ENCODE data around the gene CDKN1B. TPM values are rescaled to one million over a fixed set of nuclear protein-coding genes. Genes with fewer than 3 reads are reported as not detected.

Gene CDKN1B
- polyA plus RNA-seq, 1 experiment = 23.1 TPM

DNA sequence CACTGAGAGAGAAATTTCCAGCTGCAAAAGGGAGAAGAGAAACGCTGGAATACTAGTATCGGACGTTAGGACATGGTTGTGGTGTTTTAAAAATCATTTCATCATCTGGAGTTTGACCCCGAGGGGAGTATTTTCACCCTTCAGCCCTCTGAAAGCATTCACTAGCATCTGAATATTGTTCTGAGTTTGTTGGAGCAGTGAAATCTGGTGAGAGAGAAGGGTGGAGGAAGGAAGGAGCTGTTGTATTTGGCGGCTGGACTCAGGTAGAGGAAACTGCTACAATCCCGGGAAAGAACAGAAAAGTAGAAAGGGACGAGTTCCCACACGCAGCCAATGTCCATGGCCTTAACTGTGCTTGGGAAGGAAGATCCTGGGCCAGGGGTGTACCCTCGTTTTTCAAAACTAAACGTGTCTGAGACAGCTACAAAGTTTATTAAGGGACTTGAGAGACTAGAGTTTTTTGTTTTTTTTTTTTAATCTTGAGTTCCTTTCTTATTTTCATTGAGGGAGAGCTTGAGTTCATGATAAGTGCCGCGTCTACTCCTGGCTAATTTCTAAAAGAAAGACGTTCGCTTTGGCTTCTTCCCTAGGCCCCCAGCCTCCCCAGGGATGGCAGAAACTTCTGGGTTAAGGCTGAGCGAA, 896 bp upstream of the CDKN1B start:
- no peak for DNase-seq (ENCODE audit: low read depth, low spot score)
- Histone ChIP-seq H3K4me3 (ENCODE audit: low read depth, low read length) (peak overlapping the region; percentile 96), H3K9me3 (ENCODE audit: control insufficient read depth, insufficient read depth, low read length) (peaks cover 9% of the 10 kb centered on the region; the same call in 1 of the 2 replicates), H3K27ac (ENCODE audit: low read depth, low read length) (peak overlapping the region; percentile 95), H3K27me3 (ENCODE audit: control insufficient read depth, insufficient read depth, low read length) (no peaks in the 10 kb centered on the region)
- TF ChIP-seq CTCF (IDR thresholded peaks at IDR 0.05; ENCODE audit: low read depth, low read length) = no peak
- CTCF ChIA-PET = interaction anchor here (0.7 to 2.1 kb wide), 5 partner anchors 11 to 634 kb away, joined by 3 to 18 read pairs (median 4); no protein-coding TSS in a partner anchor
- POLR2A ChIA-PET = interaction anchor here (0.5 to 2.4 kb wide), 4 partner anchors 10 to 199 kb away, joined by 3 to 21 read pairs (median 7); no protein-coding TSS in a partner anchor

DNA sequence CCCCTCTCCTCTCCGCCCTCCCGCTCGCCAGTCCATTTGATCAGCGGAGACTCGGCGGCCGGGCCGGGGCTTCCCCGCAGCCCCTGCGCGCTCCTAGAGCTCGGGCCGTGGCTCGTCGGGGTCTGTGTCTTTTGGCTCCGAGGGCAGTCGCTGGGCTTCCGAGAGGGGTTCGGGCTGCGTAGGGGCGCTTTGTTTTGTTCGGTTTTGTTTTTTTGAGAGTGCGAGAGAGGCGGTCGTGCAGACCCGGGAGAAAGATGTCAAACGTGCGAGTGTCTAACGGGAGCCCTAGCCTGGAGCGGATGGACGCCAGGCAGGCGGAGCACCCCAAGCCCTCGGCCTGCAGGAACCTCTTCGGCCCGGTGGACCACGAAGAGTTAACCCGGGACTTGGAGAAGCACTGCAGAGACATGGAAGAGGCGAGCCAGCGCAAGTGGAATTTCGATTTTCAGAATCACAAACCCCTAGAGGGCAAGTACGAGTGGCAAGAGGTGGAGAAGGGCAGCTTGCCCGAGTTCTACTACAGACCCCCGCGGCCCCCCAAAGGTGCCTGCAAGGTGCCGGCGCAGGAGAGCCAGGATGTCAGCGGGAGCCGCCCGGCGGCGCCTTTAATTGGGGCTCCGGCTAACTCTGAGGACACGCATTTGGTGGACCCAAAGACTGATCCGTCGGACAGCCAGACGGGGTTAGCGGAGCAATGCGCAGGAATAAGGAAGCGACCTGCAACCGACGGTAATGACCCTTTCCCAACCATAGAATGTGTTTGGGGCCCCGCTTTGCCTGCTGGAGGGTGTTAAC, 615 bp downstream of the CDKN1B start:
- Histone ChIP-seq H3K9me3 (ENCODE audit: control insufficient read depth, insufficient read depth, low read length) (peaks cover 9% of the 10 kb centered on the region; the same call in 1 of the 2 replicates), H3K27ac (ENCODE audit: low read depth, low read length) (peak overlapping the region; percentile 95), H3K27me3 (ENCODE audit: control insufficient read depth, insufficient read depth, low read length) (no peaks in the 10 kb centered on the region), H3K4me3 (ENCODE audit: low read depth, low read length) (peak overlapping the region; percentile 96)
- no peak for DNase-seq (ENCODE audit: low read depth, low spot score)
- POLR2A ChIA-PET = interaction anchor here (2.4 kb wide), 1 partner anchor 8 kb away, joined by 21 read pairs; no protein-coding TSS in a partner anchor
- CTCF ChIA-PET = interaction anchor here (2.5 kb wide), 1 partner anchor 19 kb away, joined by 12 read pairs; no protein-coding TSS in a partner anchor
- no peak for TF ChIP-seq CTCF (IDR thresholded peaks at IDR 0.05; ENCODE audit: low read depth, low read length)

DNA sequence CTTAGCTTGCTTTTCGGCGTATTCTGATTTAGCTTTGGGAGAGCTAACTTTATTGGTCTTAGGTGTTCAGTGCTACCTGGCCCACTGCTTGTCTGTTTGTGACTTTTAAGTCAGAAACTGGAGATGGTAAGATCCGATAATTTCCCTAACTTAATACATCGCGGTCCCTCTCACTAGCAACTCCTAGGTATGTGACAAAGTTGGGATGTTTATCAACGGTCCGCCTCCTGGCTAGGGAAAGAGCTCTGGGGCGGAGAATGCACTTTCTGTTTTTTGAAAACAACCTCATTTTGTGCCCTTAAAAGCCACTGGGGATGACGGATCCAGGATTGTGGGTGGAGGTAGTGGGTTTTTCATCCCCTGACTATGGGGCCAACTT, 1.2 kb downstream of the CDKN1B start:
- POLR2A ChIA-PET = interaction anchor here (1.0 kb wide), 1 partner anchor 19 kb away, joined by 3 read pairs; no protein-coding TSS in a partner anchor
- TF ChIP-seq CTCF (IDR thresholded peaks at IDR 0.05; ENCODE audit: low read depth, low read length) = no peak

DNA sequence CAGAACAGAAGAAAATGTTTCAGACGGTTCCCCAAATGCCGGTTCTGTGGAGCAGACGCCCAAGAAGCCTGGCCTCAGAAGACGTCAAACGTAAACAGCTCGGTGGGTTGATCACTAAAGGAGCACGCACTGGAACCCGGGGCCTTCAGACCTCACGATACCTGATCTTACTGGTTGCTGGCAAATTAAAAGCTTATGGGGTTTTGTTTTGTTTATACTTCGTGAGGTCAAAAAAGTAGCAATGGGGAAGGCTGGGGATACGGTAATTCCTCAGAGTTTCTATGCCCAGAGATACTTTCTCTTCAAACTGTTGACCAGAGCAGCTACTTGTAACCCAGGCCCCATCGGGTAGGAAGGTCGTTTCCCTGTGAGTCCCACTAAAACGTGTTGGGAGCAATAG, 1.7 kb downstream of the CDKN1B start:
- POLR2A ChIA-PET = interaction anchor here (1.0 kb wide), 1 partner anchor 18 kb away, joined by 3 read pairs; no protein-coding TSS in a partner anchor
- Histone ChIP-seq H3K9me3 (ENCODE audit: control insufficient read depth, insufficient read depth, low read length) (peaks cover 9% of the 10 kb centered on the region; the same call in 1 of the 2 replicates), H3K27ac (ENCODE audit: low read depth, low read length) (peak overlapping the region; percentile 95), H3K4me3 (ENCODE audit: low read depth, low read length) (peak overlapping the region; percentile 96), H3K27me3 (ENCODE audit: control insufficient read depth, insufficient read depth, low read length) (no peaks in the 10 kb centered on the region)
- DNase-seq (ENCODE audit: low read depth, low spot score) = no peak
- CTCF ChIA-PET = interaction anchor here (0.6 to 2.5 kb wide), 2 partner anchors 18 to 1488 kb away, joined by 6 to 12 read pairs; no protein-coding TSS in a partner anchor
- TF ChIP-seq CTCF (IDR thresholded peaks at IDR 0.05; ENCODE audit: low read depth, low read length) = no peak

More for the DNA sequence above, 1.2 kb downstream of the CDKN1B start:
- no peak for DNase-seq (ENCODE audit: low read depth, low spot score)
- peak overlapping the region; percentile 95 for H3K27ac ChIP-seq (ENCODE audit: low read depth, low read length)
- CTCF ChIA-PET = interaction anchor here (2.5 kb wide), 1 partner anchor 19 kb away, joined by 12 read pairs; no protein-coding TSS in a partner anchor
- peak overlapping the region; percentile 96 for H3K4me3 ChIP-seq (ENCODE audit: low read depth, low read length)
- no peaks in the 10 kb centered on the region for H3K27me3 ChIP-seq (ENCODE audit: control insufficient read depth, insufficient read depth, low read length)
- peaks cover 9% of the 10 kb centered on the region; the same call in 1 of the 2 replicates for H3K9me3 ChIP-seq (ENCODE audit: control insufficient read depth, insufficient read depth, low read length)

Data from AG04450 (cell line).